NCI-H2081 (cell line): ENCODE data around the gene UBTD1.
A peak's percentile ranks its signal among the peaks of the same experiment; 100 is the strongest.
"Not testable (repeated sequence)": the region's sequence is repeated elsewhere in the genome, so short reads cannot be mapped to it uniquely, and the experiment has no call there.

Experiments used
- DNase-seq, 2 experiments: peaks; one replicate each; lab custom pipeline; 2025; lab: John Stamatoyannopoulos, UW

Gene UBTD1

DNA sequence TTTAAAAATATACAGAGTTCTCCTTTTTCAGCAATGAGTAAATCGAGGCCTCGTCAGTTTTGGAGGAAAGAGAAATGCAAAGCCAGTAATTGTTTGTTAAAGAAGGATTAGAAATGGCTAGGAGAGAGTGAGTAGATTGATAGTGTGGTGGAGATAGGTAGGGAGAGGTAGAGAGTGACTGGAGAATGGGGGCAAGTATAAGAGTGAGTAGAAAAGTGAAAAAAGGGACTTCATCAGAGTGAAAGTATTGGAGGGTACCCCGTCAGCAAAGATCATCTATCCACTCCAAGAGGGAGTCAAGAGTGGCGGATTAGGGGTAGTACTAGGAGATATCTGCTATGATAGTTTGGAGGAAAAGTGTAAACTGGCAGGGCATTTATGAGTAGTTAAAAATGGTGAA is 64.6 kb downstream of the UBTD1 start:
- DNase-seq, result no peak

DNA sequence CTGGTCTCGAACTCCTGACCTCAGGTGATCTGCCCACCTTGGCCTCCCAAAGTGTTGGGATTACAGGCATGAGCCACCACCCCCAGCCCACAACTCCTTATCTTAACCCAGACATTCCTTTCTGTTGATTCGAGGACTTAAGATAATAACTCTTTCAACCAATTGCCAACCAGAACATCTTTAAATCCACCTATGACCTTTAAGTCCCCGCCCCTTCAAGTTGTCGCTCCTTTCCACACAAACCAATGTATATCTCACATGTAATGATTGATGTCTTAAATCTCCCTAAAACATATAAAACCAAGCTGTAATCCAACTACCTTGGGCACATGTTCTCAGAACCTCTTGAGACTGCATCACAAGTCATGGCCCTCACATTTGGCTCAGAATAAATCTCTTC is 66.1 kb downstream of the UBTD1 start:
- no peak for DNase-seq

DNA sequence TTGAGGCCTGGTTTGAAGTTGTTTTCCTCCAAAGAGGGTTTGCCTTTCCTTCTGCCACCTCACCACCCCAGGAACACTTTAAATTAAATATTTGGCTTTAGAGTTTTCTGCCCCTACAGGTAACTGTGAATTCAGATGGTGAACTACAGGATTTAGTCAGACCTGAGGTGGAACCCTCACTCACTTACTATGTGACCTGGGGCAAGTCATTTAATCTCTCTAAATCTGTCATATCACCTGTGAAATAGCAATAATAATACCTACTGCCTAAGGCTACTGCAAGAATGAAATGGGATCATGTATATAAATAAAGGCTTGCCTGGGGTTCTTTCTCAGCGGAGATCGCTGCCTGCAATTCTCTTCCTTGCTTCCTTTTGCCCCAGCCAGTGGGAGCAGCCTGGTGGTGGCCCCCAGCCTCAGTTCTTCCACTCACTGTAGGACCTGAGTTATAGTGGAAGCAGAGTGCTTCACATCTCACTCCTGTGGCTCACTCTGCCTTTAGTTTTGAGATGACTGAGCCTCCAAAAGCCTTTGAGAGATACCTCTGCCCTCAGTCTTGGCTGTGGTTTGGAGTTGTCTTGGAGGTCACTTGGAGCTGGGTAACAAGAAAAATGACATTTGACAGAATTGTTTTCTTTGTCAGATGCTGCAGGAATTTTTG is 67.7 kb downstream of the UBTD1 start:
- DNase-seq, result no peak

DNA sequence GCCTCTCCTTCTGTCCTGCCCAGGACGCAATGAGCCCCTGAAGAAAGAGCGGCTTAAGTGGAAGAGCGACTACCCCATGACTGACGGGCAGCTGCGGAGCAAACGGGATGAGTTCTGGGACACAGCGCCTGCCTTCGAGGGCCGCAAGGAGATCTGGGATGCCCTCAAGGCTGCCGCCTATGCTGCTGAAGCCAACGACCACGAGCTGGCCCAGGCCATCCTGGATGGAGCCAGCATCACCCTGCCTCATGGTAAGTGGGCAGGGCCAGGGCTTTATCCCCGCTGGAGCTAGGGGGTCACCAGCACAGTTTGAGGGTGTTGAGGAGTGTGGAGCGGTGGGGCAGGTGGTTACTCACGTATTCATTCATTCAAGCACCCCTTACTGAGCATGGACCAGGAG is 69.2 kb downstream of the UBTD1 start:
- no peak for DNase-seq

DNA sequence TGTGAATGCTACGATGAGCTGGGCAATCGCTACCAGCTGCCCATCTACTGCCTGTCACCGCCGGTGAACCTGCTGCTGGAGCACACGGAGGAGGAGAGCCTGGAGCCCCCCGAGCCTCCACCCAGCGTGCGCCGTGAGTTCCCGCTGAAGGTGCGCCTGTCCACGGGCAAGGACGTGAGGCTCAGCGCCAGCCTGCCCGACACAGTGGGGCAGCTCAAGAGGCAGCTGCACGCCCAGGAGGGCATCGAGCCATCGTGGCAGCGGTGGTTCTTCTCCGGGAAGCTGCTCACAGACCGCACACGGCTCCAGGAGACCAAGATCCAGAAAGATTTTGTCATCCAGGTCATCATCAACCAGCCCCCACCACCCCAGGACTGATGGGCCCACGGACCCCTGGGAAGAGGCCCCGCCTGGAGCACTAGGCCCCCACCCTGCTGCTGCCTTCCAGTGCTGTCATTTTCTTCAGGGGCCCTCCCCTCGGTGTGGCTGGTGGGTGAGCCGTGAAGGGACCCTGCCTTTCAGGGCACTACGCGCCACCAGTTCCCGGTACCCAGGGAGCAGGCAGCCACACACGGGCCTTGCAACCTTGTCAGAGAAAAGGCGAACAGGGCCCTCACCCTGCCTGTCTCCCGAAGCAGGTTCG is 71.5 kb downstream of the UBTD1 start:
- DNase-seq, result no peak

DNA sequence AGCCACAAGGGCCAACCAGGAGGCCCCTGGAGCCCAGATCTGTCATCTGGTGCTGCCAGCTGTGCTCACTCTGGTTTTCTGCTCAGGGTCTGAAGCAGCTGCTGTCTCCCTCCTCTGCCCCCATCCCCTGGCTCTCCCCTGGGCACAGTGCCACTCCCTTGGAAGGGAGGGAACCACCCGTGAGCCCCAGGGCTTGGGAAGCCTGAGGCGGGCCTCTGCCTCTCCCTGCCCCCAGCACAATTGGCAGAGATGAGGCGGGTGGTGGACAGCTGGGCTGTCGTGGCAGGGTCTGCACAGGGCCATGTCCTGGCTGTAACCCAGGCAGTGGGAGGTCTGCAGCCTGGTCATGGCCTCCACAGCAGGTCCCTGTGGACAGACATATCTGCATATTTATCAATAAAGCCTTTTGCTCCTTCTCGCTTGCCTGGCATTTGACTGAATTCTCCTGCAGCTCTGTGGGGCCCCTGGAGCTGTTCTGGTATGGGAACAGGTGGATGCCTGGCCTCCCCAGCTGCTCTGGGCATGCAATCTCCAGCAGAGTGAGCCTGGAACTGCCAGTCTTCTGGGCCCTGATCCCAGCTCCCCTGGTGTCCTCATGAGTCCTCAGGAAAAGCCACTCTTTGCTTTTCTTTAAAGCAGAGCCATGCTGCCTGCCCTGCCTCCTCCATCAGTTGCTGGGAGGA is 72.2 kb downstream of the UBTD1 start:
- no peak for DNase-seq

DNA sequence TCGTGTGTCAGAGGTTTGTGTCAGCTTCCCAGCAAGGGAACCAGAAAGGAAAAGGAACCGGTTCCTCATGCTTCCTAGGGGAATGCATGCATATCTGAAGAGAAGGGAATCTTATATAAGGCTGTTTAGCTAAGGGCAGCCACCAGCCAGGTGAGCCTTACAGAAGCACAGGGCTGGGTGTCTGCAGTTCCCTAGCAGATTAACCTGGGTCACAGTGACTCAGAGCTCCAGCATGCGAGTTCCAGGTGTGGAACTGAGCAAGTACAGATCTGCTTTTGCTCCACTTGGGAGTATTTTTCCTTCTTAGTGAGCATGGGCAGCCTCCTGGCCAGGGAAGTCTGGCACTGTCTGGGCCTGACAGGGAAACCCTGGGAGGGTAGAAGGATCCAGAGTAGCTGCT is 72.9 kb downstream of the UBTD1 start:
- DNase-seq, result no peak

DNA sequence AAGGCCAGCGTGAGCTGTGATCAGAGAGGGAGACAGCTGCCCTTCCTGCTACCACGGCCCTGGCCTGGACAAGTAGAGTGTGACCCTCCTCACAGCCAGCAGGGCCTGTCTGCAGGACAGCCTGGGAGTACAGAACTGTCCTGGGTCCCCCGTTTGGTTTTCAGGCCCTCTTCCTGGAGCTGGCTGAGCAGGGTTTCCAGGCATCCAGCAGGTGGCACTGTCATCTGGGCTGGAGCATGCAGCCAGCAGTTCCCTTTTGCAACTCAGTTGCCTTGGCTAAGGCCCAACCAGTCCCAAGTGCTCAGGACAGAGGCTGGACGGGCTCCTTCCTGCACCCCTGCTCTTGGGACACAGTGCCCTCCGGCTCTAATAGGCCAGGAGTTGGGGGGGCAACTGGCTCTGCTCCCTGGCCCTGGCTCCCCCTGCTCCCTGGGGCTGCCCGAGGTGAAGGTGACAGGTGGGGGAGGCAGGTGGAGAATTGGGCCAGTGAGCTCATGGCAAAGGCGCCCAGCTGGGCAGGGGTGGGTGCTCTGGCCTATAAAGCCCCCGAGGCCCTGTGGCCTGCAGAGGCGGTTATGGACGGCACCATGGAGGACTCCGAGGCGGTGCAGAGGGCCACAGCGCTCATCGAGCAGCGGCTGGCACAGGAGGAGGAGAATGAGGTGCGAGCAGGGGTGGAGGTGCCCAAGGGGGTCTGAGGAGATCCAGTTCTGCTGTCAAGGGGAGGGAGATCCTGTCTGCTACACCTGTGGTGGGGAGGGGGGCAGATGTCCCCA is 73.7 kb downstream of the UBTD1 start, which contains the start of gene ANKRD2:
TSS of gene ANKRD2 (plus strand) at position 566 of the 776 bp plus-strand sequence. CDS start at position 576, 10 bp downstream.
- peak; percentile 16 to 24 for DNase-seq

DNA sequence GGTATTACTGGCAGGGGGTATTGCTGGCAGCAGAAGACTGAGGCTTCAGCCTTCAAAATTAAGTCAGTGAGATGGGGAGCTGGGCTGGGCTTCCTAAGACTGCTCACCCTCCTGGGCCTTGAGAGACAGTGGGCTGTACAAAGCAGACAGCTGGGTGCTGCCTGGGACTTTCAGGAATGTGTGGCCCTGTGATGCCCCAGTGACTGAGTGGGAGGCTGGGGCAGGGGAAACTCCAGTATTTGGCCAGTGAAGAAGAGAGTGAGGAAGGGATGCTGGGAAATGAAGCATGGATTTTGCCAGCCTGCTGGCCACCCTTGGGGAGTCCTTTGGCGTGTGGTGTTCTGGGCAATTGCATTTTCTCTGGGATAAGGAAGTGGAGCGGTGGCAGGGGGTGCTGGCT is 74.3 kb downstream of the UBTD1 start:
- DNase-seq, result no peak

DNA sequence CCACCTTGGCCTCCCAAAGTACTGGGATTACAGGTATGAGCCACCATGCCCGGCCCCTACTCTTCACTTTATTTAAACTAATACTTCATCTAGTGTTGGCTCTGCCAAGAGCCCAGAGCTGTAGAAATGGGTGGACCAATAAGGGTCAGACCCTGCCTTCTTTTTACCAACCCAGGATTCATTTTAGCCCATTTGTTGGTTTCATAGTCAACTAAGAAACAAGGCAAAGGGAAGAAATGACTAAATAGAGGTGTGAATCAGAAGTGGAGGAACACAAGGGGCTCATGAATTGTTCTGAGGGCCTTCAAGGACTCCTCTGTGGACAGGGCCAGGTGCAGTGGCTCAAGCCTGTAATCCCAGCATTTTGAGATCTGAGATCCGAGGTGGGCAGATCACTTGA is 74.9 kb downstream of the UBTD1 start:
- no peak for DNase-seq

DNA sequence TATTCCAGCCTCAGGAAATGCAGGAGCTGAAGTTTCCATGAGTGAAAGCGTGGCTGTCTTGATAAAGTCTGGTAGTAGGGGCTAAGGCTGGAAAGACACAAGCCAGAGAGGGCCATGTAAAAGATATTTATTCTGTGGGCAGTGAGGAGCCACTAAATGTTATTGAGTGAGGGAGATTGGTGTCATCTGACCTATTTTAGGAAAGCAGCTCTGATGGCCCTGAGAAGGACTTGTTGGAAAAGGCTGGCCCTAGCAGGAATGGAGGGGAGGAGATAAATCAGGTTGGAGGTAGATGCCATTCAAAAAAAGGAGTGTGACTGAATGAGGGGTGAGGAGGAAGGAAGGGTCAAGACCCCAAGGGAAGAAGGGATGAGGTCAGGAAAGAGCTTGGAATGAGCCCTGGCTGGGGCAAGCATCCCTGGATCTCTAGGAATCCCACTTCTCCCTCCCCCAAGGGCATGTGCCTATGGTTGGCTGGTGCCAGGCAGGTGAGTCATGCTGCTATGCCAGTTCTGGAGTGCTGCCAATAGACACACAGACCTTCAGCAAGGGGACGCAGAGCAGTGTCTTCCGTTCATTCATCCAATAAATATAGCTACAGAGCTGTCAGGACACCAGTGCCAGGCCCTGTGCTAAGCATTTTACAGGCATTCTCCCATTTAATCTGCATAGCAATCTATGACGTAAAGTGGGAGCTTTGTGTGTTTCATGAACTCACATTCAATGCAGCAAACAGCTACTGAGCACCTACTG is 75.8 kb downstream of the UBTD1 start:
- DNase-seq, result peak; percentile 63 to 79

DNA sequence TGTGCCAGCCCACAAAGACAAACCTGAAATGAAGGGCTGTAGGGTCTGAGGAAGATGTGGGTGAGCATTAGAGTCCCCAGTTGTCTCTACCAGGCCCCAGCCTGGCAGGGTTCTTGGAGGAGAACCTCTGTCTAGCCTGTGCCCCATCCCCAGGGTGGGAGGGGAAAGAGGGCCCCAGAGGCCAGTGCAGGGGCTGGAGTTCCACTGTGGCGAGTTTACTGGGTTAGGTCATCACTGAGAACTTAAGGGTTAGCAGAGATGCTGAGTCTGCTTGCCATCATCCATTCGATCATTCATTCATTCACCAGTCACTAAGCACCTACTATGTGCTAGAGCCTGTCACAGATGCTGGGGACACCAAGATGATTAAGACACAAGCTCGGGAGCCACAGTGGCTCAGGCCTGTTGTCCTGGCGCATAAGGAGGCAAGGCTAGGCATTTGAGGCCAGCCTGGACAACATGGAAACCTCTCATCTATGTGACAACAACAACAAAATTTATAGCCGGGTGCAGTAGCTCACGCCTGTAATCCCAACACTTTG is 76.5 kb downstream of the UBTD1 start:
- DNase-seq, result no peak

DNA sequence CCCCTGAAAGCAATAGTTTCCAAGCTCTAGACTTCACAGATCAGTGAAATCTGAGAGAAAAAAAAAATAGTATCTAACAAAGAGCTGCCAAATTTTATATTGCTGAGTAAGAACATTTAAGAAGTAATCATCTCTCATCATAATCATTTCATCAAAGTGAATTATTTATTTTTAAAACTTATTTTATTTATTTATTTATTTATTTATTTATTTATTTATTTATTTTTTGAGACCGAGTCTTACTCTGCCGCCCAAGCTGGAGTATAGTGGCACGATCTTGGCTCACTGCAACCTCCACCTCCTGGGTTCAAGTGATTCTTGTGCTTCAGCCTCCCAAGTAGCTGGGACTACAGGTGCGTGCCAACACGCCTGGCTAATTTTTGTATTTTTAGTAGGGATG is 77.8 kb downstream of the UBTD1 start:
- not testable (repeated sequence) for DNase-seq

DNA sequence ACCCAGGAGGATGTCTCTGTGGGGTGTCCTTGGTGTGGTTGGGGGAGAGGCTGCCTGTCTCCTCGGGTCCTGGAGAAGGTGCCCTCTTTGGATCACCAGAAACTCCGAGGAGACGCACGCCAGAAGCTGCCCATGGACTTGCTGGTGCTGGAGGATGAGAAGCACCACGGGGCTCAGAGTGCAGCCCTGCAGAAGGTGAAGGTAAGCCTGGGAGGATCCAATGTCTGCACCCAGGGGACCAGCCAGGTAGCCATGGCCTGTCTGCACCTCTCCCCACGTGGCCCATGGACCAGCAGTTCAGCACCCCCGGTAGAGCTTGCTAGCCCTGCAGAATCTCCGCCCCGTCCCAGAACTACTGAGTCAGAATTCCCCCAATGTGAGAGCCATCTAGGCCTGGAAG is 79.0 kb downstream of the UBTD1 start:
- no peak for DNase-seq

DNA sequence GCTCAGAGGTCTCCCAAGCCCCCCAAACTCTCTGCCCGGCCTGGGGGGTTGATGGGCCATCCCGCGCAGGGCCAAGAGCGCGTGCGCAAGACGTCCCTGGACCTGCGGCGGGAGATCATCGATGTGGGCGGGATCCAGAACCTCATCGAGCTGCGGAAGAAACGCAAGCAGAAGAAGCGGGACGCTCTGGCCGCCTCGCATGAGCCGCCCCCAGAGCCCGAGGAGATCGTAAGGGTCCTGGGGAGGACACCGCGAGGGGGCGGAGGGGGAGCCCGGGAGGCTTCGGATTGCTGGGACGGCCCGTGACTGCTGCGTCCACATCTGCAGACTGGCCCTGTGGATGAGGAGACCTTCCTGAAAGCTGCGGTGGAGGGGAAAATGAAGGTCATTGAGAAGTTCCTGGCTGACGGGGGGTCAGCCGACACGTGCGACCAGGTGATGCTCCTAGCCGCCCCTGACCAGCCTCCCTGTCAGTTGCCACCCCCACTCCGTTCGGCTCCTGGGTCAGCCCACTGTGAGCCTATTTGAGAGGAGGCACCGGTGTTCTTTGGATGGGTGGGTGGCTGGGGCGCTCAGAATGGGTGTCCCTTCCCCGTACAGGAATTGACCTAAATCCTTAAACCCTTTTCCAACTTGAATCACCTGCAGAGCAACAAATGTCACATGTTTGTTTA is 79.6 kb downstream of the UBTD1 start:
- DNase-seq, result no peak

DNA sequence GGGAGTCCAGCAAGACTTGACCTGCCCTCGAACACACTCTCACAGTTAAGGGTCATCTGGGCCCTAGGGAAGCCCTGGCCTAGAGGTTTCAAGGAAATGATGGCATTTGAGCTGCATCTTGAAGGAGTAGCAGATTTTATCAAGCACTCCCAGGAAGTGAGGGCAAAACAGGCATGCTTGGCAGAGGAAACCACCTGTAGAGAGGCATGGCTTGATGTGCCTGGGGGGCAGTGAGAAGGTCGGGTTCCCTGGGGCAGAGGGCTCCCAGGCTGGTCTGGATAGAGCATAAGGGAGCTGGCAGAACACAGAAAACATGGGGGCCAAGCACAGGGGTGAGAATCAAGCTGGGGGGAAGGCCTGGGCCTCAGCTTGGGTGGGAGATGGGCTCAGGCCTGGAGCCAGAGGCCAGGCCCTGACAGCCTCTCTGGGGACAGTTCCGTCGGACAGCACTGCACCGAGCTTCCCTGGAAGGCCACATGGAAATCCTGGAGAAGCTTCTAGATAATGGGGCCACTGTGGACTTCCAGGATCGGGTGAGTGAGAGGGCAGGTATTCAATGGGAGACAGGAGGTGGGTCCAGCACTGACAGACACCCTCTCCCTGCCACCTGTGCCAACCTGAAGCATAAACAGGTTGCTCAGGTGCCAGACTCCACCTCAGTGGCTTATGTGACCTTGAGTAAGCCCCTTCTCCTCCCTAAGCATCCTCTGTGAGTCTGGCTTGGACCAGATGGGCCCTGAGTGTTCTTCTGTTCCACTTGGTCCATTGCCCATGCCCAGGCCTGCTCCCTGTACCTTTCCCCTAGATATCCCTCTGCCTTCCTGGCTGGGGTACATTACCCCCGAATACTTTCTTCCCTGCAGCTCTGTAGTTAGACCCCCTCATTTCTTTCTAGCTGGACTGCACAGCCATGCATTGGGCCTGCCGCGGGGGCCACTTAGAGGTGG is 82.0 kb downstream of the UBTD1 start:
- DNase-seq, result no peak

DNA sequence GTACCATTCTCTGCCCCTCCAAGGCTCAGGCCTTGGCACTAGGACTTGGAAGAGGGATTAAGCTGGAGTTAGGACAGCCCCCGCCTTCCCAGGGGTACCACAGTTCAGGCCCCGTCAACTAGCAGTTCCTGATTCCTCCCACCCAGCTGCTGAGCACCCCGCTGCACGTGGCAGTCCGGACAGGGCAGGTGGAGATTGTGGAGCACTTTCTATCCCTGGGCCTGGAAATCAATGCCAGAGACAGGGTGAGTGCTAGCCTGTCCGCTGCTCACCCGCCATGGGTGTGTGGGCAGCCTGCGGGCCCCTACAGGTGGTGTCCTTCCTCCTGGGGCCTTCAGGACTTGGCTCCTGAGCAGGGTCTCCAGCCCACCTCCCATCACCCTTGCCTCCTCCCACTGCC is 83.4 kb downstream of the UBTD1 start:
- DNase-seq, result no peak

DNA sequence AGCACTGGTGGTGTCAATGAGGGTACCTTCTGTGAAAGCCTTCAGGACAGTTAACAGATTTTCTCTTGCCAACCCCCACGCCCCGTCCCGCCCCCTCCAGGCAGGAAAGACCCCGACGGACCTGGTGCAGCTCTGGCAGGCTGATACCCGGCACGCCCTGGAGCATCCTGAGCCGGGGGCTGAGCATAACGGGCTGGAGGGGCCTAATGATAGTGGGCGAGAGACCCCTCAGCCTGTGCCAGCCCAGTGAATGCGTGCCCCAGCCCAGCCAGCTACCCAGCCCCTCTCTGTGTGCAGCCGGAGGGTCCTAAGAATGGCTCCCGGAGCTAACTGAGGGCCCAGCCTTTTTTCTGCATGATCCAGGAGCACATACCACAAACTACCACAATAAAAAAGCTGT is 84.8 kb downstream of the UBTD1 start:
- DNase-seq, result no peak

DNA sequence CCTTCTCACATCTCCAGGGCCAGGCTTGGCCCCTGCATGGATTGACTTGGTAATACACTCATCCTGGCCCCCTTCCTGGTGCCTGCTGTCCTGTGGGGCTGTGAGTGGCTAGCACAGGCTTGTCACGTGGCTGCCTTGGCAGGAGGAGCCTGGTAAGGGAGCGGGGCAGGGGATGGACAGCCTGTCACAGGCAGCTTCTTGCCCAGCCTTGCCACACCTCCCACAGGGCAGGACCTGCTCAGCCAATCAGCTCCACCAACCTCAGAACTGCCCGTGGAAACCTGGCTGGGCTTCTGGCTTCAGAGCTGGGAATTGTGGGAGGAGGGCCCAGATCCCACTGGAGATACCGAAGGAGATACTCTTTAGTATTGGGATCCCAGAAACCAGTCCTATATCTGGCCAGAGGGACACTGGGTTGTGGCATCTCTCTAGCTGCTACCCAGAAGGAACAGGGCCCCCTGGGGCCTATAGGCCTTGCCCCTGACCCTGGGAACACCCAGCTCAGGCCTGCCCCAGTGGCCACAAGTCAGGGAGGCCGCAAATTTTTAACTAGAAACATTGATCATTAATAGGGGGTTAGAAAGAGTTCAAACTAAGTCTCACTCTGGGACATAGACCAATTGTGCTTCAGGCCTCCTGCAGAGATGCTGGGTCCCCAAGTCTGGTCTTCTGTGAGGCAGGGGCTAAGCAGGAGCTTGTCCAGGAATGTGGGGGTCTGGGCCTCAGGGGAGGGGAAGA is 85.5 kb downstream of the UBTD1 start, which contains the start of gene HOGA1:
TSS of gene HOGA1 (plus strand) at position 330 of the 738 bp plus-strand sequence. CDS start at position 645, 315 bp downstream.
- DNase-seq, result no peak
